GM21423 (cell line): ENCODE data around the gene GAB2.
"Not testable (repeated sequence)": the region's sequence is repeated elsewhere in the genome, so short reads cannot be mapped to it uniquely, and the experiment has no call there.

Experiments
- ATAC-seq: cut with Tn5 transposase; IDR thresholded peaks from one replicate; pipeline ENCODE4 v1.9.1; 2021; ENCODE audit warnings: mild to moderate bottlenecking, moderate library complexity; ENCODE audit not compliant: unreplicated experiment

GAB2 gene

GRCh38 chr11:78290293-78291176, 127.1 kb downstream of the GAB2 start:
- ATAC-seq, result no peak

- ATAC-seq, result no peak
Measured at GRCh38 chr11:78289552-78290292, 127.9 kb downstream of the GAB2 start.

GRCh38 chr11:78284260-78284659, 133.4 kb downstream of the GAB2 start:
- no peak for ATAC-seq

GRCh38 chr11:78282821-78283220, 134.8 kb downstream of the GAB2 start:
- no peak for ATAC-seq

- no peak for ATAC-seq
Measured at GRCh38 chr11:78281511-78281910, 136.1 kb downstream of the GAB2 start.

GRCh38 chr11:78277314-78277994, 140.2 kb downstream of the GAB2 start:
- no peak for ATAC-seq

- ATAC-seq, result no peak
Measured at GRCh38 chr11:78276311-78276710, 141.3 kb downstream of the GAB2 start.

GRCh38 chr11:78274739-78275138, 142.9 kb downstream of the GAB2 start:
- ATAC-seq, result no peak

GRCh38 chr11:78272625-78273269, 144.9 kb downstream of the GAB2 start:
- ATAC-seq, result not testable (repeated sequence)

- ATAC-seq, result not testable (repeated sequence)
Measured at GRCh38 chr11:78271801-78272200, 145.8 kb downstream of the GAB2 start.

GRCh38 chr11:78270971-78271370, 146.6 kb downstream of the GAB2 start:
- no peak for ATAC-seq

GRCh38 chr11:78269806-78270205, 147.8 kb downstream of the GAB2 start:
- ATAC-seq, result no peak

GRCh38 chr11:78268591-78269410, 148.8 kb downstream of the GAB2 start:
- ATAC-seq, result no peak

GRCh38 chr11:78266451-78266850, 151.2 kb downstream of the GAB2 start:
- no peak for ATAC-seq

- no peak for ATAC-seq
Measured at GRCh38 chr11:78265326-78265725, 152.3 kb downstream of the GAB2 start.

GRCh38 chr11:78262691-78263090, 154.9 kb downstream of the GAB2 start:
- no peak for ATAC-seq

GRCh38 chr11:78262238-78262637, 155.4 kb downstream of the GAB2 start:
- ATAC-seq, result no peak

- no peak for ATAC-seq
Measured at GRCh38 chr11:78261828-78262227, 155.8 kb downstream of the GAB2 start.

- ATAC-seq, result no peak
Measured at GRCh38 chr11:78261367-78261766, 156.3 kb downstream of the GAB2 start.
